Subcutaneous adipose tissue (tissue), 4 donors: ENCODE results near the gene FAM89B. TPM values are rescaled to one million over a fixed set of nuclear protein-coding genes. Genes with fewer than 3 reads are reported as not detected.

Experiments used
- CTCF ChIP-seq: fragments of 450-650 bp; IDR thresholded peaks from one replicate; pipeline ENCODE4 v1.5.1; 2016; ENCODE audit warnings: low read depth, mild to moderate bottlenecking, control low read depth, antibody characterized with exemption, moderate library complexity
- total RNA-seq, 4 donors: library from RNA; depleted of rRNA; stranded (reverse); fragments of >200 nt; gene quantifications; one replicate each; pipeline ENCODE4 v1.1.0, GENCODE V29; 2016

The FAM89B gene
- total RNA-seq, 4 donors from 2014 or later = 15.2 to 48.8 (median 31.0) TPM

- TF ChIP-seq CTCF = no peak
Observed at GRCh38 chr11:65581928-65582327, 9.6 kb downstream of the FAM89B start.

GRCh38 chr11:65583589-65583988 lies 11.3 kb downstream of the FAM89B start:
- no peak for TF ChIP-seq CTCF

DNA sequence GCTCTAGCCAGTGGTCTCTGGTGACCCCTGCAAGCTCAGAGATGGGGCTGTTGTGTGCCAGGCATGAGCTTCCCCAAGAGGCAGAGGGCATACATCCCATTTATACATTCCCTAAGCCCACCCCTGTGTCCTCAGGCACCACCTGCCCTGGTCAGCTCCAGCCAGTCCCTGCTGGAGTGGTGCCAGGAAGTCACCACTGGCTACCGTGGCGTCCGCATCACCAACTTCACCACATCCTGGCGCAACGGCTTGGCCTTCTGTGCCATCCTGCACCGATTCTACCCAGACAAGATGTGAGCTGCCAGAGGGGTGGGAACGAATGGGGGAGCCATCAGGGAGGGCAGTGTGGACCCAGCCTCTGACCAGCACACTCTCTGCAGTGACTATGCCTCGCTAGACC lies 11.8 kb downstream of the FAM89B start:
- TF ChIP-seq CTCF = no peak

- TF ChIP-seq CTCF = no peak
Observed at GRCh38 chr11:65584723-65585171, 12.4 kb downstream of the FAM89B start.

- TF ChIP-seq CTCF = no peak
Observed at GRCh38 chr11:65585396-65586246, 13.3 kb downstream of the FAM89B start.

- TF ChIP-seq CTCF = no peak
Observed at GRCh38 chr11:65586247-65586630, 13.9 kb downstream of the FAM89B start.

- no peak for TF ChIP-seq CTCF
Observed at GRCh38 chr11:65586676-65587075, 14.3 kb downstream of the FAM89B start.
